Measurements from ENCODE around the gene CTXN3.

CTXN3 gene

GRCh38 chr5:127700237-127700766 lies 51.4 kb downstream of the CTXN3 start:
- peak; percentile 40 for DNase-seq

GRCh38 chr5:127702434-127702833 lies 53.6 kb downstream of the CTXN3 start:
- DNase-seq = no peak

GRCh38 chr5:127702926-127703561 lies 54.2 kb downstream of the CTXN3 start, which contains the start of gene CCDC192:
Gene CCDC192, plus strand, starts transcription at chr5:127703391. Its CDS starts 55 bp downstream, at chr5:127703446.
- DNase-seq = no peak

- DNase-seq = peak; percentile 38
Observed at GRCh38 chr5:127705120-127705892, 56.4 kb downstream of the CTXN3 start.

- no peak for DNase-seq
Observed at GRCh38 chr5:127706691-127707090, 57.8 kb downstream of the CTXN3 start.

- DNase-seq = no peak
Observed at GRCh38 chr5:127707209-127707608, 58.3 kb downstream of the CTXN3 start.

All from NCI-H69 (cell line).